Measurements from ENCODE around the gene SDK2. TPM values are rescaled to one million over a fixed set of nuclear protein-coding genes. Genes with fewer than 3 reads are reported as not detected.

SDK2 gene
- total and polyA plus RNA-seq, 2 of the 4 experiments (the other 2 are of a cell fraction) = under 0.01 to 0.03 TPM

DNA sequence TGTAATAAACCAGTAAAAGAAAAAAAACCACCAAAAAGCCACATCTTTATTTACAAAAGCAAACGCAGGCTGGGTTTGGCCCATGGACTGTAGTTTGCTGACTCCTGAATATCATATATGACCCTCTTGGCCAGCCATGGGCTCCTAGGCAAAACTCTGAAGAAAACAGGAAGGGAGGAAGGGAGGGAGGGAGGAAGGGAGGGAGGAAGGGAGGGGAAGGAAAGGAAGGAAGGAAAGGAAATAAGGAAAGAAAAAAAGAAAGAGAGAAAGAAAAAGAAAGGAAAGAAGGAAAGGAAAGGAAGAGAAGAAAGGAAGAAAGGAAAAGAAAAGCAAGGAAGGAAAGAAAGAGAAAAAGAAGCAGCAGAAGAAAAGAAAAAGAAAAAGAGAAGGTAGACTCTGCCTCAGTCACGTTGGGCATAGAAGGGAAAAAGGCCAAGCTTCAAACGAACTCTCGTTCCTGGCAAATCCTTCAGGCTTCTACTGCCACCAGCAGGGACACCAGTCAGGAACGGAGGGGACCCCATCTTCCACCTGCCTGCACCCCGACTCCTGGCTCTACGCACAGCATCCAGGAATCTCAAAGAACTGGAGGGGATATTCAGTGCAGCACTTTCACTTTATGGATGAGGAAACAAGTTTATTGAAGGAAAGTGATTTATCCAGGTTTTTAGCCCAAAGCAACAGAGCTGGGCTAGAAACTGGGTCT is 354.5 kb downstream of the SDK2 start:
- in situ Hi-C loops (cut with MboI; ENCODE audit: low sequenced_read_pairs) = no loop called here

More for the DNA sequence above, 354.5 kb downstream of the SDK2 start:
- Histone ChIP-seq H3K9me1 (ENCODE audit: insufficient read depth, low read length) (peaks cover 37% of the 10 kb centered on the region), H2BK15ac (ENCODE audit: low read depth, low read length) (no peak overlapping the region), H2BK120ac (ENCODE audit: low read depth, low read length) (no peak overlapping the region), H3K18ac (ENCODE audit: low read depth, low read length) (no peak overlapping the region), H3K4me3 (ENCODE audit: insufficient read depth, low read depth, low read length) (no peak overlapping the region), H4K20me1 (ENCODE audit: insufficient read depth, low read length) (peaks cover 81% of the 10 kb centered on the region), H2AFZ (replicated peaks; ENCODE audit: low read length, poor library complexity) (no peak overlapping the region), H4K8ac (ENCODE audit: low read depth in 2 of 2, low read length in 2 of 2) (0 out of 4 replicates have a peak overlapping the region, but pooled peaks of 1 of the 2 experiments have one; percentile 24), H3K9ac (ENCODE audit: low read depth, low read length) (no peak overlapping the region), H2AK5ac (ENCODE audit: low read depth, low read length) (peak overlapping the region; percentile 54; the same call in 1 of the 2 replicates), H2AK9ac (replicated peaks; ENCODE audit: low read depth, low read length, poor library complexity) (no peak overlapping the region), H4K91ac (ENCODE audit: insufficient read depth, low read depth, low read length) (no peak overlapping the region), H3K9me3 (ENCODE audit: control insufficient read depth, insufficient read depth, low read length) (no peaks in the 10 kb centered on the region), H3K36me3 (ENCODE audit: control insufficient read depth, insufficient read depth, low read length) (peaks cover 20% of the 10 kb centered on the region), H3K4me2 (ENCODE audit: low read depth, low read length) (no peak overlapping the region; the same call in 1 of the 2 replicates), H3K14ac (replicated peaks; ENCODE audit: low read depth, low read length) (peak overlapping the region; percentile 47; the same call in 1 of the 2 replicates), H4K5ac (ENCODE audit: low read depth, low read length) (no peak overlapping the region), H3K4ac (ENCODE audit: low read depth, low read length) (peak overlapping the region; percentile 47; the same call in 1 of the 2 replicates), H3K27ac (ENCODE audit: insufficient read depth, low read length) (no peak overlapping the region), H2BK20ac (ENCODE audit: low read depth, low read length) (no peak overlapping the region), H3K79me1 (ENCODE audit: low read depth in 1 of 2, low read length in 2 of 2) (peaks cover 39 to 95% of the 10 kb centered on the region in 2 experiments), H2BK5ac (ENCODE audit: low read depth, low read length, poor library complexity, severe bottlenecking) (no peak overlapping the region), H3K4me1 (ENCODE audit: control insufficient read depth, insufficient read depth, low read length) (peaks cover 46% of the 10 kb centered on the region), H3K56ac (ENCODE audit: extremely low read depth, insufficient read depth, low read length) (no peak overlapping the region), H3K27me3 (ENCODE audit: control insufficient read depth, insufficient read depth, low read length) (no peaks in the 10 kb centered on the region), H3K23ac (ENCODE audit: low read depth, low read length) (0 out of 2 replicates have a peak overlapping the region, but pooled peaks have one; percentile 1)
- no peak for DNase-seq
- ChIA-PET CTCF (no interaction called here), POLR2A (ENCODE audit: unreplicated experiment) (no interaction called here)
- TF ChIP-seq RCOR1 (IDR thresholded peaks at IDR 0.05; ENCODE audit: insufficient replicate concordance, low read length) (no peak), MAZ (IDR thresholded peaks at IDR 0.05; ENCODE audit: borderline replicate concordance, low read depth, low read length) (no peak), BHLHE40 (IDR thresholded peaks at IDR 0.05; ENCODE audit: low read depth, low read length) (no peak), ELK1 (IDR thresholded peaks at IDR 0.05; ENCODE audit: borderline replicate concordance, low read depth, low read length) (no peak), RFX5 (IDR thresholded peaks at IDR 0.05; ENCODE audit: low read depth, low read length) (no peak), POLR2A (IDR thresholded peaks at IDR 0.05; ENCODE audit: low read depth, low read length) (no peak), CHD1 (IDR thresholded peaks at IDR 0.05; ENCODE audit: low read depth, low read length) (no peak)
- dilution Hi-C loops (cut with HindIII; ENCODE audit: low sequenced_read_pairs, unreplicated experiment) = no loop called here
- WGBS, 2 experiments (ENCODE audit: extremely low coverage in 2 of 2, insufficient read length in 1 of 2) = 20% methylated on average over 1 of the region's 7 CpGs; no CpG with 5 or more reads in 1 of the 2 experiments
- ATAC-seq (ENCODE audit: low read depth) = no peak
- intact Hi-C loops (cut with micrococcal nuclease) = no loop called here
- no TSS peak for BruUV-seq (replicated peaks)
